Transverse colon (tissue), 4 donors: ENCODE results near the gene SLA2. TPM values are rescaled to one million over a fixed set of nuclear protein-coding genes. Genes with fewer than 3 reads are reported as not detected.

Experiments used
- DNase-seq: peaks from one replicate; pipeline ENCODE4 v3.0.0-alpha.2; 2019
- H3K27ac ChIP-seq, 4 donors: fragments of 200-600 bp; sonication (generic); 2 replicates each; pipeline ENCODE4 v1.5.1; 2016 to 2018; ENCODE audit warnings: inconsistent platforms in 4 of 4
- H3K27me3 ChIP-seq: fragments of 200-600 bp; sonication (generic); 2 replicates; pipeline ENCODE4 v1.5.1; 2017; ENCODE audit warnings: inconsistent platforms
- H3K36me3 ChIP-seq, 4 donors: fragments of 200-600 bp; sonication (generic); 2 replicates each; pipeline ENCODE4 v1.5.1; 2017 to 2019; ENCODE audit warnings: inconsistent platforms in 4 of 4
- H3K4me1 ChIP-seq, 4 donors: fragments of 200-600 bp; sonication (generic); 2 replicates each; pipeline ENCODE4 v1.5.1; 2017 to 2020; ENCODE audit warnings: inconsistent platforms in 4 of 4
- H3K4me3 ChIP-seq, 4 donors: fragments of 200-600 bp; sonication (generic); 1 replicate in 1 of 4; 2 replicates in 3 of 4; pipeline versions ENCODE4 v1.5.1 to v1.6.1; 2017 to 2019; ENCODE audit warnings: inconsistent platforms in 4 of 4
- H3K9me3 ChIP-seq, 2 donors: fragments of 200-600 bp; sonication (generic); 2 replicates each; pipeline ENCODE4 v1.5.1; 2017 to 2019; ENCODE audit warnings: inconsistent platforms in 2 of 2
- EP300 ChIP-seq: sonication (generic); formaldehyde crosslinking; IDR thresholded peaks from one replicate; pipeline ENCODE4 v1.6.1; 2017; ENCODE audit warnings: antibody characterized with exemption, low read depth
- POLR2AphosphoS5 ChIP-seq, 3 donors: sonication (generic); formaldehyde crosslinking; IDR thresholded peaks; one replicate each; pipeline ENCODE4 v1.6.1; 2016; ENCODE audit warnings: antibody characterized with exemption in 3 of 3
- WGBS, 2 donors: methylation state at CpG; one replicate each; pipeline ENCODE4 v1.1.5; 2018; ENCODE audit warnings: low coverage in 1 of 2; 5-methylcytosine and 5-hydroxymethylcytosine counted together
- in situ Hi-C, 4 donors: fragments of 200-750 bp; cut with MboI; loops; one replicate each; pipeline versions ENCODE4 v1.15.0 to v1.15.1; 2017; ENCODE audit warnings: low sequenced_read_pairs in 3 of 4, low pct_ligation_motif_present in 1 of 4, low pct_unique_long_range_greater_than_20kb in 1 of 4
- intact Hi-C: fragments of 100-400 bp; cut with DNase I; formaldehyde crosslinking; loops from one replicate; pipeline ENCODE4 v1.15.1; 2023; ENCODE audit warnings: low total_unique reads
- small RNA-seq, 4 donors: library from RNA; depleted of rRNA; stranded (forward); fragments of <200 nt; gene quantifications; one replicate each; pipeline ENCODE3, GENCODE V24; 2016
- total RNA-seq, 4 donors: library from RNA; depleted of rRNA; stranded (reverse); fragments of >200 nt; gene quantifications; one replicate each; pipeline ENCODE4 v1.1.0, GENCODE V29; 2016

SLA2 gene
- total RNA-seq, 4 donors from 2014 or later = 0.48 to 2.6 TPM; not detected in 2

- WGBS, 2 donors = 40 to 92% methylated on average over 1 to 2 of the region's 2 CpGs
- in situ Hi-C loops = loop anchor here in 1 of 4 donors (25.0 kb wide), 1 partner anchor 200 kb away; the partner anchor contains the start of gene DSN1
Observed at GRCh38 chr20:36562724-36563123, 83.3 kb downstream of the SLA2 start.

More at GRCh38 chr20:36562724-36563123, 83.3 kb downstream of the SLA2 start:
- H3K4me1 ChIP-seq = no peaks in the 10 kb centered on the region
- no peaks in the 10 kb centered on the region for H3K36me3 ChIP-seq
- no peak overlapping the region for H3K4me3 ChIP-seq
- no peaks in the 10 kb centered on the region for H3K27me3 ChIP-seq
- no peaks in the 10 kb centered on the region for H3K9me3 ChIP-seq
- DNase-seq = no peak
- TF ChIP-seq POLR2AphosphoS5 (IDR thresholded peaks at IDR 0.05) (no peak), EP300 (no peak)
- intact Hi-C loops = no loop called here
- H3K27ac ChIP-seq = no peak overlapping the region

Small RNA genes within 50 kb of the gene (small RNA-seq; reads per million reads assigned to genes)
- 0 reads per million in 4 donors for gene RF00019

Other genes with a start within 250 kb of the SLA2 start
- 100 to 1,000 TPM; 156 to 974 (median 332) TPM for gene MYL9, start 104.7 kb downstream of the SLA2 start, total RNA-seq
- gene TGIF2, start 72.6 kb downstream of the SLA2 start, total RNA-seq = 100 to 1,000 TPM in 1 of 4 donors, 1 to 10 TPM in 2, under 1 TPM in 1; 0.75 to 130 (median 3.9) TPM
- 100 to 1,000 TPM in 2 of 4 donors, 10 to 100 TPM in 2; 42.2 to 136 (median 102) TPM for gene RAB5IF, start 40.4 kb downstream of the SLA2 start, total RNA-seq
- 10 to 100 TPM in 3 of 4 donors, 1 to 10 TPM in 1; 1.9 to 54.7 (median 33.1) TPM for gene NDRG3, start 99.9 kb upstream of the SLA2 start, total RNA-seq
- 1 to 10 TPM in 3 of 4 donors, under 1 TPM in 1; 0.40 to 9.8 (median 5.1) TPM for gene DSN1, start 127.6 kb upstream of the SLA2 start, total RNA-seq
- 10 to 100 TPM; 22.9 to 26.1 (median 23.2) TPM for gene TLDC2, start 229.9 kb upstream of the SLA2 start, total RNA-seq